ENCODE data around the gene IRAK3.

The IRAK3 gene

GRCh38 chr12:66188584-66189485, at the start of gene IRAK3:
IRAK3 (plus strand) TSS chr12:66189214; CDS start chr12:66189300, 86 bp downstream.
- no peak for TF ChIP-seq CTCF (IDR thresholded peaks at IDR 0.05; ENCODE audit: low read depth, low read length)
- no peak for DNase-seq (ENCODE audit: extremely low read depth, low read depth)

- no peak for DNase-seq (ENCODE audit: extremely low read depth, low read depth)
- TF ChIP-seq CTCF (IDR thresholded peaks at IDR 0.05; ENCODE audit: low read depth, low read length), result no peak
Observed at GRCh38 chr12:66139328-66139727, 49.7 kb upstream of the IRAK3 start.

- TF ChIP-seq CTCF (IDR thresholded peaks at IDR 0.05; ENCODE audit: low read depth, low read length), result no peak
Observed at GRCh38 chr12:66140731-66141130, 48.3 kb upstream of the IRAK3 start.

GRCh38 chr12:66141299-66141698, 47.7 kb upstream of the IRAK3 start:
- TF ChIP-seq CTCF (IDR thresholded peaks at IDR 0.05; ENCODE audit: low read depth, low read length), result no peak
- no peak for DNase-seq (ENCODE audit: extremely low read depth, low read depth)

More at GRCh38 chr12:66140731-66141130, 48.3 kb upstream of the IRAK3 start:
- no peak for DNase-seq (ENCODE audit: extremely low read depth, low read depth)

- DNase-seq (ENCODE audit: extremely low read depth, low read depth), result no peak
- no peak for TF ChIP-seq CTCF (IDR thresholded peaks at IDR 0.05; ENCODE audit: low read depth, low read length)
Observed at GRCh38 chr12:66142826-66143225, 46.2 kb upstream of the IRAK3 start.

- TF ChIP-seq CTCF (IDR thresholded peaks at IDR 0.05; ENCODE audit: low read depth, low read length), result no peak
- no peak for DNase-seq (ENCODE audit: extremely low read depth, low read depth)
Observed at GRCh38 chr12:66143868-66144267, 45.1 kb upstream of the IRAK3 start.

All from AG09319 (cell line).